ENCODE results near the gene ARMC12.

Gene ARMC12

DNA sequence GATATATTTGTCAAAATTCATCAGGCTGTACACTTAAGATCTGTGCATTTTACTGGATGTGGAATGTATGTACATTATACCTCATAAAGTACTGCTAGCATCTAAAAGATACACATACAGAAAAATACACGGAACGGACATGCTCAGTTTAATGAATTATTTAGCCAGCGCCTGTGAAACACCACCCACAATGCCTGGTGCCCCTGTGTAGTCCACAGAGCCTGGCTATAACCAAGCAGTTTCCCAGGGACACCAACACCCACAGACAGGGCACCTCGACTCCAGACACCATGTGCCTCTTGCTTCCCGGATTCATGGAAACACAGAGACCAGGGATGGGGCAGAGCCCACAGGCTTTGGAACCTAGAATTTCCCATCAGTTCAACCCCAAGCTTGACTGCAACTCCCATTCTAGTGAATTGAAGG lies 17.4 kb upstream of the ARMC12 start:
- Histone ChIP-seq H3K9me3 (ENCODE audit: control insufficient read depth in 2 of 2, low read length in 2 of 2) (no peaks in the 10 kb centered on the region), H3K4me1 (ENCODE audit: control insufficient read depth, insufficient read depth, low read length) (peaks cover 61% of the 10 kb centered on the region), H3K27me3 (ENCODE audit: control insufficient read depth in 1 of 2, insufficient read depth in 2 of 2, low read length in 2 of 2) (no peaks in the 10 kb centered on the region), H3K4me3 (ENCODE audit: low read length in 2 of 2) (peak overlapping the region in 1 of 2 donors; percentile 58), H3K36me3 (ENCODE audit: control insufficient read depth in 2 of 2, insufficient read depth in 2 of 2, low read length in 2 of 2) (no peaks in the 10 kb centered on the region), H3K9ac (ENCODE audit: low read length in 2 of 2) (peak overlapping the region; percentile 5 to 64), H3K27ac (ENCODE audit: low read length) (peak overlapping the region; percentile 78)

DNA sequence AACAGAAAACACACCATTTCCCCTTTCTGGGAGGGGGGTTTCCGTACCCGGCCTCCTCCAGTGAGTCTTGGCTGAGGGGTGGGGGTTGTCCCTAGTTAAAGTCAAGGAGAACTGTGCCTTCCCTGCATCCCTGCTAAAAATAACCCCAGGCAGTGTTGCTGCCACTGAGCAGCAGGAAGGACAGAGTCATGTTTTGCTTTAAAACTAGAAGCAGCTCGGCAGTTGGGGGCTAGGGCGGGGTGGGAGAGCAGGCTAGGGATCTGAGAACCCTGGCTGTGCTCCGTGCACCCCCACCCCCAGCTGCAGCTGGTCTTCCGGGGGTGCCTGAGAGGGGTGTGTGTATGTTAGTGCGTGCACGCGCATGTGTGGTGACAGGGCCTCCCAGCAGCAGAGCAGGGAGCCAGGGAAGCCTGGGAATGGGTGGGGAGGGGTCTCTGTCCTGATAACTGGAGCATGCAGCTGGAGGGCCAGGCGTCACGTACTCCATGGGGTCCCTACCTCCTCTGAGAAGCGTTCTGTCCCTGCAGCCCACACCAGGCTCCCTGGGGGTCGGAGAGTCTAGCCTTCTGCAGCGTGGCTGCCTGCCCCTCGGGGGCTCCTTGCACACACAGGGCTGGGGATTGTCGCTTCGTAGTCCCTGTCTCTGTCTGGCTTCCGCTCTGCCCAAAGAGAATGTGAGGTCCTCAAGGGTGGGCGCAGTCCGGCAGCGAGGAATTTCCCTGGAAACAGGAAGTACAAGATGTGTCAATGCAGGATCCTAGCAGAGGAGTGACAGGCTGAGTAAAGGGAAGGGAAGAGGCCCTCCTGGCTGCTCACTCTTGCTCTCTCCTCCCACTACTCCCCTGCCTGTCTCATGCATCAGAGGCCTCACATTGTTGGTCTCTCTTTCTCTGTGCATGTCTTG lies 16.8 kb upstream of the ARMC12 start:
- H3K9ac ChIP-seq (ENCODE audit: low read length in 2 of 2), result peak overlapping the region; percentile 5 to 66

DNA sequence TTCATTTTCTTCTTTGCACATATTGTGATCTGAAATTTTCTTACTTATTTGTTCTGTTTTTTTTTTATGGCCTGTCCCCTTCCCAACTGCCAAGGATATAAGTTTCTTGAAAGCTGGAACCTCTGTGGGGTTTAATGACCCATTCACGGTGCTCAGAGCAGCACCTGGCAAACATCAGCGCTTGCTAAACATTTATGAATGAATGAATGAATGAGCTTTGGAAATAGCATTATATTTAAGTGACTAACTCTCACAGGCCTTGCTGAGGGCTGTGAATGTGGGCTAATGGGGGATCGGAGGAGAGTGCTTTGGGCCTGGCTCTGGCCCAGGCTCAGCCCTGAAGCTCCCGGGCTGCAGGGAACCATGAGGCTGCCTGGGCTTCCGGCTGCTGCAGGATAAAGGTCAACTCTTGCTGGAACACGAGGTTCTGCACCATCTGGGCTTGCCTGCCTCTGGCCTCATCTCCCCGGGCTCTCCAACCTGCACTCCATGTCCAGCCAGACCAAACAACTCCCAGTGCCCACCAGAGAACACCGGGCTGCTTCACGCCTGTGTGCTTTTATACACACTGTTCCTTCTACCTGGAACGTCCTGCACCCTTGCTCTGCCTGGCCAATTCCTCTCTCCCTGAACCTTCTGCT lies 14.6 kb upstream of the ARMC12 start:
- Histone ChIP-seq H3K36me3 (ENCODE audit: control insufficient read depth in 2 of 2, insufficient read depth in 2 of 2, low read length in 2 of 2) (no peaks in the 10 kb centered on the region), H3K27me3 (ENCODE audit: control insufficient read depth in 1 of 2, insufficient read depth in 2 of 2, low read length in 2 of 2) (no peaks in the 10 kb centered on the region), H3K9me3 (ENCODE audit: control insufficient read depth in 2 of 2, low read length in 2 of 2) (no peaks in the 10 kb centered on the region), H3K4me3 (ENCODE audit: low read length in 2 of 2) (peak overlapping the region in 1 of 2 donors; percentile 29), H3K4me1 (ENCODE audit: control insufficient read depth, insufficient read depth, low read length) (peaks cover 78% of the 10 kb centered on the region), H3K9ac (ENCODE audit: low read length in 2 of 2) (peak overlapping the region; percentile 20 to 36), H3K27ac (ENCODE audit: low read length) (peak overlapping the region; percentile 88)

More for the DNA sequence above, 16.8 kb upstream of the ARMC12 start:
- Histone ChIP-seq H3K4me1 (ENCODE audit: control insufficient read depth, insufficient read depth, low read length) (peaks cover 68% of the 10 kb centered on the region), H3K4me3 (ENCODE audit: low read length in 2 of 2) (peak overlapping the region; percentile 37 to 58), H3K9me3 (ENCODE audit: control insufficient read depth in 2 of 2, low read length in 2 of 2) (no peaks in the 10 kb centered on the region), H3K27ac (ENCODE audit: low read length) (peak overlapping the region; percentile 78), H3K36me3 (ENCODE audit: control insufficient read depth in 2 of 2, insufficient read depth in 2 of 2, low read length in 2 of 2) (no peaks in the 10 kb centered on the region), H3K27me3 (ENCODE audit: control insufficient read depth in 1 of 2, insufficient read depth in 2 of 2, low read length in 2 of 2) (no peaks in the 10 kb centered on the region)

DNA sequence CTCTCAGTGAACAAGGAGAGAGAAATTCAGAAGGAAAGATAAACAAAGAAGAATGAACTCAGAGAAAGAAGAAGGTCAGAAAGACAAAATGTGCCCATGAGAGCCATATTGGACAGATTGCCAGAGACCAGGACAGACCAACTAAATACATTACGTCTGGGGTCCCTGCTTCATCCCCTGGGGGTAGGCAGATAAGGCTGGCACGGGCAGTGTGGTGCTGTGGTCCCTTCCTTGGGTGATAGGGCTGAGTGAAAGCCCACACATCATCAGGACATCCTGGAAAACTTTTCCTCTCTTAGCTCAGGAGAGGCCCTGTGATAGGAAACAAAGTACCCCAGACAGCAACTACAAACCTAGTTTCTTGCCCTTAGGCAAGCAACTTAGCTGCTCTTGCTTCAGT lies 13.2 kb upstream of the ARMC12 start:
- peak overlapping the region; percentile 100 for H3K27ac ChIP-seq (ENCODE audit: low read length)
- H3K27me3 ChIP-seq (ENCODE audit: control insufficient read depth in 1 of 2, insufficient read depth in 2 of 2, low read length in 2 of 2), result no peaks in the 10 kb centered on the region
- H3K9me3 ChIP-seq (ENCODE audit: control insufficient read depth in 2 of 2, low read length in 2 of 2), result no peaks in the 10 kb centered on the region
- peak overlapping the region; percentile 18 to 47 for H3K9ac ChIP-seq (ENCODE audit: low read length in 2 of 2)
- no peak overlapping the region for H3K4me3 ChIP-seq (ENCODE audit: low read length in 2 of 2)
- peaks cover 82% of the 10 kb centered on the region for H3K4me1 ChIP-seq (ENCODE audit: control insufficient read depth, insufficient read depth, low read length)
- H3K36me3 ChIP-seq (ENCODE audit: control insufficient read depth in 2 of 2, insufficient read depth in 2 of 2, low read length in 2 of 2), result no peaks in the 10 kb centered on the region

DNA sequence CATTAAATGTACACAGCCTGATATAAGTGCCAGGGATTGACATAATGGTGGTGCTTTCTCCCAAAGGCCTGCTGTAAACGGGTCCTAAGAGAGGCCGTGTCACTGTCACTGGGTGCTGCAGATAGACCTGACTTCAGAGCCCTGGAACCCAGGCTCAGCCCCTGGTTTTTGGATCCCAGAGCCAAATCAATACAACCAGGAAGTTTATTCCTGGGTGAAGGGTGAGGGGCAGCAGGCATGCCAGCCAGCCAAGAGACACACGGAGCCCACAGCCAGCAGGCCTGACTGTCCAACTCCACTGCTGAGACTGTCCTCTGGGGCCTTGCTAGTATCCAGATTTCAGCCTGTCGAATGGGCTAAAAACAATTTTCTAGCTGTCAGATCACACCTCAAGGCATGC lies 12.8 kb upstream of the ARMC12 start:
- H3K9ac ChIP-seq (ENCODE audit: low read length in 2 of 2), result peak overlapping the region in 1 of 2 donors; percentile 47
- peaks cover 82% of the 10 kb centered on the region for H3K4me1 ChIP-seq (ENCODE audit: control insufficient read depth, insufficient read depth, low read length)

DNA sequence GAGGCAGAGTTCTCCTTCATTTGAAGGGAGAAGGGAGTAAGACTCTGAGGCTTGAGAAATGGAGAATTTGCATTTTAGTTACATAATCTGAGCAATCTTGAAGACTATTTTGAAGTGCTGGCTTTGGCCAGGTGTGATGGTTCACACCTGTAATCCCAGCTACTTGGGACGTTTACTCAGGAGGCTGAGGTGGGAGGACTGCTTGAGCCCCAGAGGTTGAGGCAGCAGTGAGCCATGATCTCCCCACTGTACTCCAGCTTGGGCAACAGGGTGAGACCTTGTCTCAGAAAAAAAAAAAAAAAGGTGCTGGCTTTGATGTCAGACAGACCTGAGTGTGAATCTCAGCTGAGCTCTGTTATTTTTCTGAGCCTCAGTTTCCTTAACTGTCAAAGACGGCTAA lies 12.4 kb upstream of the ARMC12 start:
- no peaks in the 10 kb centered on the region for H3K27me3 ChIP-seq (ENCODE audit: control insufficient read depth in 1 of 2, insufficient read depth in 2 of 2, low read length in 2 of 2)
- H3K4me1 ChIP-seq (ENCODE audit: control insufficient read depth, insufficient read depth, low read length), result peaks cover 82% of the 10 kb centered on the region
- no peaks in the 10 kb centered on the region for H3K36me3 ChIP-seq (ENCODE audit: control insufficient read depth in 2 of 2, insufficient read depth in 2 of 2, low read length in 2 of 2)
- peak overlapping the region; percentile 47 to 82 for H3K9ac ChIP-seq (ENCODE audit: low read length in 2 of 2)
- no peak overlapping the region for H3K4me3 ChIP-seq (ENCODE audit: low read length in 2 of 2)
- H3K9me3 ChIP-seq (ENCODE audit: control insufficient read depth in 2 of 2, low read length in 2 of 2), result no peaks in the 10 kb centered on the region
- H3K27ac ChIP-seq (ENCODE audit: low read length), result peak overlapping the region; percentile 100

More for the DNA sequence above, 12.8 kb upstream of the ARMC12 start:
- peak overlapping the region; percentile 100 for H3K27ac ChIP-seq (ENCODE audit: low read length)
- H3K27me3 ChIP-seq (ENCODE audit: control insufficient read depth in 1 of 2, insufficient read depth in 2 of 2, low read length in 2 of 2), result no peaks in the 10 kb centered on the region
- H3K36me3 ChIP-seq (ENCODE audit: control insufficient read depth in 2 of 2, insufficient read depth in 2 of 2, low read length in 2 of 2), result no peaks in the 10 kb centered on the region
- no peak overlapping the region for H3K4me3 ChIP-seq (ENCODE audit: low read length in 2 of 2)
- H3K9me3 ChIP-seq (ENCODE audit: control insufficient read depth in 2 of 2, low read length in 2 of 2), result no peaks in the 10 kb centered on the region

DNA sequence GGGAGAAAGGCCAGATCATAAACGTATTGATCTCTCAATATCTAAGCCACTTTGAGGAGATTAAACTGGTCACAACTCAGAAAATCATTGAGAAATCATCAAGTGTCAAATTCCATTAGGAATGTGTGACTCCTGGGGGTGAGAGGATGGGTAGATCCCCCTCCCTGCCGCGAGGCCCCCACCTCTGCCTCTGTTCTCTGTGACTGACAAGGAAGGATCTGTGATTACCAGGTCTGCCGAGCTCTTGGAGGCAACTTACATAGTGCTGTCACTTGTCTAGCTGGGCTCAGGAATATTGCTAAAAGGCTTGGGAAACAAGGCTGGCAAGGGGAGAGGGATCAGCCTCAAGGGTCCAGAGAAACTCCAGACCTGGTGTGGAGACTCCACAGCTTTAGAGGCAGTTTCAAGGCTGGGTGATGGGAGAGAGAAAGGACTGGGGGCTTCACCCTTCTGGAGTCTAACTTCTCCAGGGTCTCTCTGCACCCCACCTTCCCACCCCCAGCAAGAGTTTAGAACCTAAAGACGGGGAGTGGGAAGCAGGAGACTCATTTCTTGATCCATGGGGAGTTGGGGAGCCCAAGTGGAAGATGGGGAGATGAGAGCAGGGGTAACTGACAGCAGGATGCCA lies 11.6 kb upstream of the ARMC12 start:
- H3K9ac ChIP-seq (ENCODE audit: low read length in 2 of 2), result peak overlapping the region; percentile 82 to 93
- H3K36me3 ChIP-seq (ENCODE audit: control insufficient read depth in 2 of 2, insufficient read depth in 2 of 2, low read length in 2 of 2), result no peaks in the 10 kb centered on the region
- no peaks in the 10 kb centered on the region for H3K9me3 ChIP-seq (ENCODE audit: control insufficient read depth in 2 of 2, low read length in 2 of 2)
- H3K27me3 ChIP-seq (ENCODE audit: control insufficient read depth in 1 of 2, insufficient read depth in 2 of 2, low read length in 2 of 2), result no peaks in the 10 kb centered on the region
- peak overlapping the region; percentile 100 for H3K27ac ChIP-seq (ENCODE audit: low read length)
- H3K4me3 ChIP-seq (ENCODE audit: low read length in 2 of 2), result peak overlapping the region in 1 of 2 donors; percentile 75
- peaks cover 82% of the 10 kb centered on the region for H3K4me1 ChIP-seq (ENCODE audit: control insufficient read depth, insufficient read depth, low read length)

DNA sequence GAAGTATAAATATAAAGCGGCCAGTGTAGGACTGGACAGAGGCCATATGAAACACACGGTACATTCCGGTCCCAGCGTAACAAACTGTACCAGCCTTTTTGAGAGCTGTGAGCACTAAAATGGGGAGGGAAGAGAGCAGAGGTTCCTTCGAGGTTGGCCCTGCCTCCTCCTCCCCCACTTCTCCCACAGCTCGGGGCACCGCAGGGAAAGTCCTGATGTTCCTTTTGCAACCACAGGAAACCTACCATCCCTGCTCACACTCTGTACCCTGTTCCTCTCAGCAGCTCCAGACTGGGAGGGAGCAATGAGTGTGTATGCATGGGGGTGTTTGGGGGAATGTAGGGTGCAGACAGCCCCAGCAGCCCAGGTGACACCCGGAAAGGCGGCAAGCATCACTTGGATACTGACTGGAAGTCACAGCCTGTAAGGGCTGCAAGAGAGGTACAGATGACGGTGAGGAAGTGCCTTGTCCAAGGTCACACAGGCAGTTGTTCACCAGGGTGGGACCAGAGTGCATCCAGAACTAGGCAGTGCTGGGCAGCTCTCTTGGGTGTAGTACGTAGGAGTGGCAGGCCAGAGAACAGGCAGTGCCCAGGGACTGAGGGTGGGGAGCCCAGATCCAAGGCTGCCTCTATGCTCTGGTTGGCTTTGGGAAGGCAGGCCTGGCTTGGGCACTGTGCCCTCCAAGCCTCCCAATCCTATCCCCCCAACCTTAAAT lies 11.0 kb upstream of the ARMC12 start:
- H3K4me1 ChIP-seq (ENCODE audit: control insufficient read depth, insufficient read depth, low read length), result peaks cover 81% of the 10 kb centered on the region
- no peaks in the 10 kb centered on the region for H3K27me3 ChIP-seq (ENCODE audit: control insufficient read depth in 1 of 2, insufficient read depth in 2 of 2, low read length in 2 of 2)
- H3K9me3 ChIP-seq (ENCODE audit: control insufficient read depth in 2 of 2, low read length in 2 of 2), result no peaks in the 10 kb centered on the region
- H3K4me3 ChIP-seq (ENCODE audit: low read length in 2 of 2), result peak overlapping the region; percentile 15 to 75
- H3K36me3 ChIP-seq (ENCODE audit: control insufficient read depth in 2 of 2, insufficient read depth in 2 of 2, low read length in 2 of 2), result no peaks in the 10 kb centered on the region
- peak overlapping the region; percentile 100 for H3K27ac ChIP-seq (ENCODE audit: low read length)
- peak overlapping the region; percentile 82 to 93 for H3K9ac ChIP-seq (ENCODE audit: low read length in 2 of 2)

DNA sequence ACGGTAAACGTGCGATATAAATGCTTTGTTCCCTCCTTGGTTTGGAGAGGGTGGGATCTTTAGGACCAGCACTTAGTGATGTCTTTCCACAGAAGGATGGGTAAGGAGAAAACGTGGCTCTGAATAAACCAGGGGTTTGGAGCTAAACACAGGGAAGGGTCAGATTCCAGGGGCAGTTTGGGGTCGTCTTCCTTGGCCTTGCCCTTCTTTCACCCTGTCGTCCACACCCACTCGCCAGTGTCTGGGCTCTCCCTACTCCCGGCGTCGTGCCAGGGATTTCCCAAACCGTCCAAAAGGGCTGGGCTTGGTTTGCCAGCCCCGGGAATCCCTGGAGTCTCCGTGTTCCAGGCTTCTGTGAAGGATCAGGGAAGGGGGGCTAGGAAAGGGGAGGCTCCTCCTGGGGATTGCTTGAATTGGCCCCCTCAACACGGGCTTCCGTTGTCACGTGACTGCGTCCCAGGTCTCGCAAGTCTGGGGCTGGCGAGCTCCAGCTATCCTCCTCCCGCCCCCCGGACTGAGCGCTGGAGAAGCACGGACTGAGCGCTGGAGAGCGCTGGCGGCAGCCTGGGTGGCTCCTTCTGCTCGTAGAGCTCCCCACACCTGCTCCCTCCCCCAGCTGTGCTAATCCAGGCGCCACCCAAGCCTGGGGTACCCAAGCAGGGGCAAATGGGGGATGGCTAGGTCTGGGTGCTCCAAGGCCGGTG lies 9.4 kb upstream of the ARMC12 start:
- H3K27ac ChIP-seq (ENCODE audit: low read length), result peak overlapping the region; percentile 100
- H3K4me1 ChIP-seq (ENCODE audit: control insufficient read depth, insufficient read depth, low read length), result peaks cover 82% of the 10 kb centered on the region
- H3K36me3 ChIP-seq (ENCODE audit: control insufficient read depth in 2 of 2, insufficient read depth in 2 of 2, low read length in 2 of 2), result no peaks in the 10 kb centered on the region
- H3K4me3 ChIP-seq (ENCODE audit: low read length in 2 of 2), result peak overlapping the region; percentile 44 to 75
- H3K27me3 ChIP-seq (ENCODE audit: control insufficient read depth in 1 of 2, insufficient read depth in 2 of 2, low read length in 2 of 2), result no peaks in the 10 kb centered on the region
- H3K9ac ChIP-seq (ENCODE audit: low read length in 2 of 2), result peak overlapping the region; percentile 82 to 93
- H3K9me3 ChIP-seq (ENCODE audit: control insufficient read depth in 2 of 2, low read length in 2 of 2), result no peaks in the 10 kb centered on the region
